Non-pigmented ciliary epithelial cell (primary cell): Measurements from ENCODE around the gene EIF2D.
A peak's percentile ranks its signal among the peaks of the same experiment; 100 is the strongest.
"Not testable (repeated sequence)": the region's sequence is repeated elsewhere in the genome, so short reads cannot be mapped to it uniquely, and the experiment has no call there.

Experiments used
- DNase-seq: peaks from one replicate; pipeline ENCODE4 v3.0.0-alpha.2; 2010; ENCODE audit warnings: low read depth

Gene EIF2D, protein sequence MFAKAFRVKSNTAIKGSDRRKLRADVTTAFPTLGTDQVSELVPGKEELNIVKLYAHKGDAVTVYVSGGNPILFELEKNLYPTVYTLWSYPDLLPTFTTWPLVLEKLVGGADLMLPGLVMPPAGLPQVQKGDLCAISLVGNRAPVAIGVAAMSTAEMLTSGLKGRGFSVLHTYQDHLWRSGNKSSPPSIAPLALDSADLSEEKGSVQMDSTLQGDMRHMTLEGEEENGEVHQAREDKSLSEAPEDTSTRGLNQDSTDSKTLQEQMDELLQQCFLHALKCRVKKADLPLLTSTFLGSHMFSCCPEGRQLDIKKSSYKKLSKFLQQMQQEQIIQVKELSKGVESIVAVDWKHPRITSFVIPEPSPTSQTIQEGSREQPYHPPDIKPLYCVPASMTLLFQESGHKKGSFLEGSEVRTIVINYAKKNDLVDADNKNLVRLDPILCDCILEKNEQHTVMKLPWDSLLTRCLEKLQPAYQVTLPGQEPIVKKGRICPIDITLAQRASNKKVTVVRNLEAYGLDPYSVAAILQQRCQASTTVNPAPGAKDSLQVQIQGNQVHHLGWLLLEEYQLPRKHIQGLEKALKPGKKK

DNA sequence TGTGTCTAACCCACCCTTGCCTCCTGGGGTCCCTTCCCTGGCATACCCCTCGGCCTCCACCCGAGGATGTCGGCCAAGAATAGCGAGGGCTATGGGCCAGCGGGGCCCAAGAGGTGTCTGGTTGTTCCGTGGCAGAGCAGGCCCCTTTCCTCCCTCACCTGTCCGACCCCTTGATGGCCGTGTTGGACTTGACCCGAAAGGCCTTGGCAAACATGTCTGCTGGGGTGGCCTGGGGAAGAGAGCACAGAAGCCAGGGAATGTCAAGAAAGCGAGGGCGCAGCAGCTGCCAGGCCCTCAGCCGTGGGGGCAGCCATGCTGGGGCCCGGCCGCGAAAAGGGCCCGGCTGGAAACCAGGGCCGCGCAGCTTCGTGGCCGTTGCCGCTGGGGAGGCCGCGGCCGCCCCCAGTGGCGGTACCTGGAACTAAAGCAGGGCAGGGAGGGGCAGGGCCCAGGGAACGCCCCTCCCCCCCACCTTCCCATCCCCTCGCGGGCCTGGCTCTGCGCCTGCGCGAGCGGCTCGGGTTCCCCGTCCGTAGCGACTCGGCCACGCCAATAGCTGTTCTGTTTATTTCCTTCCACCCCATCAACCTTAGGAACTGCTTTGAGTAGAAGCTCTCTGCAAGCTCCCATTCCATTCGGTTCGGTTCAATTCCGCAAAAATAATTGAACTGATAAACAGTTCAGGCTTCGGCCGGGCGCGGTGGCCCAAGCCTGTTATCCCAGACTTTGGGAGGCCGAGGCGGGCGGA lies at the start of gene EIF2D:
TSS of gene EIF2D (minus strand) at position 337 of the 748 bp plus-strand sequence. CDS start at position 214, 123 bp downstream.
- peak; percentile 54 for DNase-seq

DNA sequence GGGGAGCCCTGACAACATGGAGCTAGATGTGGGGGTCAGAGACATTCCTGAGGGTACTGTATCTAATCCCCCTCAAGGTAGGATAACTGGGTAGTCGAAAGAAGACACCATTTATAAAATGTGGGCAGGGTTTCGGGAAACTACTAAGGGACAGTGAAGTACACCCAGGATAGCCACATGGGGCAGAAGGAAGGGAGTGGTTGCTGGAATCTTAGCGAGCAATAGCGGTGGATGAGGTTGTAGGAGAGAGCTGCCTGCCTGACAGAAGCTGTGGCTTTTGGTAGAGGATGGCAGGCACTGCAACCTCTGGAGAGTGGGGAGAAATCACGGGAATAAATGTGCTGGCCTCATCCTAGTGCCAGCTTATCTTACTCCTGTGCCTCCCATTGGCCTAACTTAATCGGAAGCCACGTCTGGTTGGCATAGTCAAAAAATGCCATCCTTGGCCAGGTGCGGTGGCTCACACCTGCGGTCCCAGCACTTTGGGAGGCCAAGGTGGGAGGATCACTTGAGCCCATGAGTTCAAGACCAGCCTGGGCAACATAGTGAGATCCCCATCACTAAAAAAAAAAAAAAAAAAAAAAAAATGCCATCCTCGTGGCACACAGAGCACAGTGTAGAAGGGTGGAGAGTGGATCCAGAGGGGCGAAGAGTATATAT lies 49.0 kb upstream of the EIF2D start:
- DNase-seq, result no peak

DNA sequence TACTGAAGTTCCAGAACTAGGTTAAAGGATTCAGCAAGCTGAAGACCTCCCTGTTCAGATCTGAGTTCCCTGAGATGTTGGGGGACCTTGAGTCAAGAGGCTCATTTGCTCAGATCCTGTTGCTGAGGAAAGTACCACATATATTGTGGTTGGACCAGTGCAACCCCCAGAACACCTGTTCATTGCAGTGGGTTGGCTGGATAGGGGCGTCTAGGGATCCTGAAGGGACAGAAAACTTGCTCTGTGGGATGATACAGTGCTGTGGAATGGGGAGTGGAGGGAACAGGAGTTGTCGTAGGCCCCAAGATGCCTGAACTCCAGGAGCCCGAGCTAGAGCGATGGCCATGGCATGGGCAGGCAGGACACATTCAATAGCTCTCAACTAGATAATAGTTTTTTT lies 47.9 kb upstream of the EIF2D start:
- no peak for DNase-seq

DNA sequence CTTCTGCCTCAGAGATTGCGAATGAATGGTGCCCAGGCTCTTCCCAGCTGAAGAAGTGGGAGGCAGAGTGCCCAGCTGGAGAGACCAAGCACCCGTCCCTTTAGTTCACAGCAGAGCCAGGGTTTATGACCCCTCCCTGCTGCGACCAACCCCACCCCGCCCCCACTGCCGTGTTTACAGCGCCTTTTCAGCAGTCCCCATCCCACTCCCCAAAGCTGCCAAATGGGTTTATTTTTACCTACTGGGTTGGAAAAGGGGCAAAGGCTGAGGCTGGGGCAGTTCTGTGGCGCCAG lies 46.7 kb upstream of the EIF2D start:
- DNase-seq, result no peak

DNA sequence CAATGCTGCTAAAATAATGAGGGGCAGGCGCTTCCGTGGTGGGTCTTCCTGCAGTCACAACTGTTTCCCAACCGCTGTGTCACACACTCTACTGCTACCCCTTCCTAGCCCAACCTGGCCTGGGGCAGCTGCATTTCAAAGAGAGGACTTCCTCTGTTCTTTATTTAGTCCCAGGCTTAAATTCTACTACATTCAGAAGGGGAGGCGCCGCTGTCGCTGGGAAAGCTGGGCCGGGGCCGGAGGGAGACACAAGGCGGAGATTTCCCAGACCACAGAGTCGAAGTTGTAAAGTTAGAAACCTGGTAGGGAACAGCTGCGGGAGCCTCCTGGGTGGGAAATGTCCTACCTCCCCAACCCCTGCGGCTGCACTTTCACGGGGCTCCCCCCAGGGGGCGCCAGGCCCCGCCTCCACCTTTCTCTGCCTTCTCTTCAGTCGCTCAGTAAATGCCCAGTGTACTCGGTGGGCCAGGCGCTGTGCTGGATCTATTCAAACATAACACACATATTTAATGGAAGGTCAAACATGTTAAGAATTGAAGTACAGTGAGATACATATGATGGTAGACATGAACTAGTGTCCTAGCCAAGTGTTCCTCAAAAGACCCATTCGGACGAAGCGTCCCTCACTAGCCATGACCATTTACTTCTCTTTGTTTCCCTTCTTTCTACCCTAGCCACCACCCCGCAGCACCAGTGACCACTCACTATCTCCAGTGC lies 46.2 kb upstream of the EIF2D start:
- DNase-seq, result no peak

DNA sequence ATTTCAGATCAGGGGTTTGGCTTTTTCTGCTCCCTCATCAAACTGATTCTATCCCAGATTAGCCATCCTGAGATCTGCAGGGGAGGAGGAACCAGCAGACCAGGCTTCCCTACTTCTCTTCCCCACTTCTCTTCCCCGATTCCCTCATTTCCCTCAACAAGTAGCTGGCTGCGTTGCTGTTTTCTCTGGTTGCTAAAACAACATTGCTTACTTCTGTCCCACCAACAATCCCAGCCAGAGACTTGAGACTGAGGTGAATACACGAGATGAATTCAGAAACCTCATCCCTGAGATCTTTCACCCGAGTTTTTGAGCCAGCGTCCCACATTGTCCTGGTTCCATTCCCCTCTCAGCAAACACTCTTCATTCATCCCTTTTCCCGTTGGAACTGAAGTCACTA lies 45.5 kb upstream of the EIF2D start:
- no peak for DNase-seq

DNA sequence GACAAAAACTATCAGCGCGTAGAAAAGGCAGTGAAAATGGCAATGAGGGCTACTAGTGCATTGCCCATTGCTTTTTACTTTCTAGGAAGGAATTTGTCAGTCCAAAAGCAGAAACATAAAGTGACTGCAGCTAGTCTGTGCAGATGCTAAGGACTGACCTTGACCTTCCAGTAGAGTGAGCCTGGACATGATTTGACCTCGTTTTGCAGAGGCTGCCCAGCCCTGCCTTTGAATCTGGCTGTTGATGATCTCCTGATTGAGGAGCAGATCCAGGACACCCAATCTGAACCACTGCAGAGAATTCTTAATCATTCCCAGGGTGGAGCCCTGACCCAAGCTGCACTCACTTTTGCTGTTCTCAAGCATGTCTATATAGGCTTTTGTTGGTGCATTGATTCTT lies 44.7 kb upstream of the EIF2D start:
- no peak for DNase-seq

DNA sequence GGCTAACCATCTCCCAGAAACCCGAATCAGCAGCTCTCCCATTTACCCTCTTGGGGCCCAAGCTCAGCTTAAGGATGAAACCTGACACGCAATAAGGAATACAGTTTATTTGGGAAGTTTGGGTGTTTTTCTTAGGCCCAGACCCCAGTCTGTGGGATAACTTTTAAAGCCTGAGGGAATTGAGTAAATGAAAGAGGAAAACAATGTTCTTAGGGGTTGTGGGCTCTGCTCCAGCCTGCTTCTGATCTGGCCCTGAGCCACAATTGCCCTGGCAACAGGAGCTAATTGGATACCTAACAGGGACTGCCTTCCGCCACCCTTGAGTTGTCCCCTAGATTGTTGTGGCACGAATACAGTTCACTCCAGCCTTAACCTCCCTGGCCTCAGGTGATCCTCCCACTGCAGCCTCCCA lies 43.2 kb upstream of the EIF2D start:
- no peak for DNase-seq

DNA sequence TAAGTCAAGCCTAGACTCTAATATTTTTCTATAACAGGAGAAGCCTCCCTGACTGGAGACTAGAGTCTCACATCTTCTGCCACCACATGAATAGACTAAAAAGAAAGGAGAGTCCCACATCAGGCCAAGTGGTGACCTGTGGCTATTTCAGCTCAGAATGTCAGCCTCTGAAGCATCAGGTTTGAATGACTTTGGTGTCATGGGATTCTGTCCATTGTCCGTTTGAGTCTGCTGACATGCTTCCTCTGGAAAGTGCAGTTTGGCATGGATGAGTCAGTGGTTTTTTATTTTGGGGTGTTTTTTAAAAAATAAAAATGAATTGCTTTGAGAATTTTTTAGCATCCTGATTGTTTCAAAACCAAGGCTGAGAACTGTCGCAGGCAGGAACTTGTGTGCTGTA lies 42.6 kb upstream of the EIF2D start:
- no peak for DNase-seq

DNA sequence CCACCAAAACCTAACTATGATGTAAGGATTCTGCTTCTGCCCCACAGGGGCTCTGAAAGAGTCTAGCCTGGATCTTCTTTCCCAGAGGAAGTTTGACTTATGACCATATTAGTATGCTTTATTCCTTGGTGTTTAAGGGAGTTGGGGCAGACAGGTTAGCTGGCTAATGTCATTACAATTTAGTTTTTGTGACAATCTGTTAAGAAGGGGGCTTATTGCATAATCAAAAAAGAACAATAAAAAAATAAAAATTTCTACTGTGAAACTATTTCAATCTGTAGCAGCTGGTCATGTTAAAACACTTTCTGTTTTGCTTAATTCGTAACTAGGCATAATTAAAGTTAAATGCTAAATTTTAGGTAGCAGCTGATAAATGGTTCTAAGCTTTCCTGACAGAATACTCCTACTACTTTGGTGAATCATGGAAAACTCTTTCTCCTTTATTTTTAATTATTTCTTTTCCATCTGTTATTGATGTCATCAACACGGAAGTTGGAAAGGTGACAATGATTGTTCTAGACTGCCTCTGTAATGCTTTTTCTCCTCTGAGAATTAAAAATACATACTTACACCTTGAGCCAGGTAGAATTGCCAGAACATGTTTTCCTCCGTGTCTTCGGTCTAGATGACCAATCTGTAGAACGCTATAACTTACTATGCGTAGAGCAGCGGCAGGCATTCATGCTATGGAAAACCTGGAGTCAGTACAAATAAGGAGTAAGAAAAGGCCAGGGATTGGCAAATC lies 41.6 kb upstream of the EIF2D start:
- no peak for DNase-seq

DNA sequence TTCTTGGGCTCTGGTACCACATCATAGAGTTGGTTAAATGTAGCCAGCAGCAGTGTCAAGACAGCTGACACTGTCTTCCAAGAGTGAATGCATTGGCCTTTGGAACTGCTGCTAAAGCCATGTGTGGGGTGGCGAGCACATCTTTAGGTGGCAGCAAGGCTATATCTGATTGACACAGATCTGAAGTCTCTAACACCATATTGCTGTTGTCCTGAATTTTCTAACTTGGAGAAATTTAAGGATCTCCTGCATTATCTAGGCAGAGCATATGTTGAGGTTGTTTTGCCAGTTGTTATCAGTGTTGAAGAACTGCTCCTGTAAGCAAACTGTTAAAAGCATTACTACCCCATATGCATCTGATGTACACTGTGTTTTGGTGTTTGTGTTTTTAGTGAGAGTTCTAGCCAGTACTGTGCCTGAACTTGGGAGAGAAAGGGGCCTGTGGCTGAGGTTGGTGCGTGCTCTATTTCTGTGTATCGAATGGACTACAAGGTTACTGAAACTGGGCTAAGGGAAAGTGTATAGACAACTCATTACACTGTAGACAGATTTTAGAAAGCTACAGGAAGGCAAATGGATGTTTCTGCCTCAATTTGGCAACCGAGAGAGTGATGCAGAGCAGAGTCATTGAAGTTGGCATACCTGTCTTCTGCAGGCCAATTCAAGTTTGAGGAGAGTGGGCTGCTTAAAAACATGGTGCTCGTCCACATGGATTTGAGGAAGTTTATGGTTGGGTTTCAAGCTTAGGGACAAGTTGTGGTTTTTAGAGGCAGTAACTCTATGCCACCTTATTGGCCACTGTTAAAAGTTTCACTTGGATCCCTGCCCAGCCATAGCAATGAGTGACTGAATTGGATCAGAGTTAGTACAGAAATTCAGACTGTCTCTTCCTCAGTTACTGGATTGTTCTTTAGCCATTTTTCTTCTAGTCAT lies 40.0 kb upstream of the EIF2D start:
- no peak for DNase-seq

DNA sequence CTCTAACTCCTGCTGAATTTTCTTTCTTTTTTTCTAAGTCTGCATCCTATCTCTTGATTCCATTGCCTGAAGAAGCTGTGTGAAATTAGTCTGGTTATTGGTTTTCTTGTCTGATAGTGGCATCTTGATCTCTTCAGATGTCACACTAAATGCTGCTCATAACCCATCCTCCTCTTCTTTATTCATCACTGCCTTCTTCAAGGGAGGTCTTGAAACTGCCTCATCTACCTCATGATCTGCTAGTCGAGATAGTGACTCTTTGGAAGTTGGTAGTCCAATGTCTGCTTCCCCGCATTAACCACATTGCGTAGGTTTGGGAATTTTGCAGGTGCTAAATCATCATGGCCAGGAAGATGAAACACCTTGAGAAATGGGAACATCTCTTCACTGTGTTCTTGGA lies 38.7 kb upstream of the EIF2D start:
- no peak for DNase-seq

DNA sequence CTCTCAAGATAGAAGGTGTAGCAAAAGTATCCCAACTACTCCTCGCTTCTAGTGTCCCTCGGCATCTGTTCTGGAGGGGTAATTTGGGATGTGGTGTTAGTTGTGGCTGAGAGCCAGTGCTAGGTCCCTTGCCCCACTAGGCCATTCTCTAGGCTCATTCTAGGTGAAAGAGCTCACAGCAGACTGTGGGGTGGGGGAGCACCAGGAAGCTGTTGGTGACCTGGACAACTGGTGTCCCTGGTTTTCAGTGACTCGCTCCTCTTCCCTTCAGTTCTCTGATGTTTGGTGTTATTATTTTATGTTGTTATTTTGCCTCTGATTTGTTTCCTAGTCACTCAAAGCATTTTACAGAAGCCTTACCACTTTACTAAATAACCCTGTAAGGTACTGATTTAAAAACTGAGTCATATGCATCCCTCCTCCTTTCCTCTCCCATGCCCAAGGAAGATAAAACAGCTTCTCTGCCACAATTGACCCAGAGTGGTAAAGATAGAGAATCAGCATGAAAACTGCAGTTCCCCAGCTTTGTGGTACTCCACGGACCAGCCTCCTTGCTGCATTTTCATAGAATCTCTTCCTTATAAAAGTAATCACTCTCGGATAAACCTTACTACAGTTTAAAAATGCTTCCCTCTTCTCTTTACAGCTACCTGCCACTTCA lies 37.1 kb upstream of the EIF2D start:
- no peak for DNase-seq

DNA sequence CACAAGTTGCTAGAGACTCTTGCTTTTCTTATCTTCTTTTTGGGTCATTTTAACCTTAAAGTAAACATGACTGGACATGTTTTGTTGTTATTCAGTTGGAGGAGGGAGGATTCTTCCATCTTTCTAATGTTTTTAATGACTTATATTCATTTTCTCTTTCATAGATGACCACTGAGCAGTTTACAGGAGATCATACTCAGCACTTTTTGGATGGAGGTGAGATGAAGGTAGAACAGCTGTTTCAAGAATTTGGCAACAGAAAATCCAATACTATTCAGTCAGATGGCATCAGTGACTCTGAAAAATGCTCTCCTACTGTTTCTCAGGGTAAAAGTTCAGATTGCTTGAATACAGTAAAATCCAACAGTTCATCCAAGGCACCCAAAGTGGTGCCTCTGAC lies 35.0 kb upstream of the EIF2D start:
- DNase-seq, result no peak

DNA sequence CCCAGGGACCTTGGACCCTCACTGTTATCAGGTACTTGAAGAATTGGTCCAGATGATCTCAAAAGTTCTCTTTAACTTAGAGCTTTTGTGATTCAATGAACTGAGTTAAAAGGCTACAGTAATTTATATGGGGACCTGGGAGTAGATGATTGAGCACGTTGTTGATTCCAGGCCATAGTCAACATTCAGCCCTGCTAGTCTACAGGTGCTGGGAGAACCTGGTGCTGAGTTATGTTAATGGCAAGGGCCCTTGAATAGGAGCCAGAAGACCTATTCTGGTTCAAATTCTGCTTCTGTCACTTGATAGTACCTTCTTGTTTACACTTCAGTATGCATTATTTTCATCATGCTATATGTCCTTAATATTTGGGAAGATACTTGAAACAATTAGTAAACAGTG lies 34.2 kb upstream of the EIF2D start:
- DNase-seq, result no peak

DNA sequence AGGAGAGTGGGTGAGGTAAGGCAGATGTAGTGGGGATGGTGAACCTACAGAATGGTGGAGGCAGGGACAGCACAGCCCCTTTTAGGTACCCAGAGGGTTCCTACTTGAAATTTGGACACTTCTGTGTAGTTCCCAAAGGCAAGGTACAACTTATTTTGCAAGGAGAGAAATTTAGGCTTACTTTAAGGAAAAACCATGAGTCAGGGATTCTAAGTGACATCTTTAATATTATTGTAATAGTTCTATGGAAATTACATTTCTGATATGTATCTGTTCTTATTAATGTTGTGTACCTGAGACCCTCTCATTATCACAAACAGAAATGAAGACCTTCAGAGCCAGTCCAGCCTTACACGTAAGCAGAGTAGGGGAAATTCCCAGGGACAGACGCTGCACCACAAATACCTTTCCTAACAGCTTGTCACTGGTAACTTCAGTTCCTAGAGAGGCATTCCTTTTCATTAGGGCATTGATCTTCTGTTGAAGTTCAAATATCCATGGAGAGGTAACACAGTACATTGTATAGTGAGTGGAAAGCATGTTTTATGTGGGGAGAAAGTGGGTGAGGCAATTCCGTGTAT lies 30.9 kb upstream of the EIF2D start:
- DNase-seq, result no peak

DNA sequence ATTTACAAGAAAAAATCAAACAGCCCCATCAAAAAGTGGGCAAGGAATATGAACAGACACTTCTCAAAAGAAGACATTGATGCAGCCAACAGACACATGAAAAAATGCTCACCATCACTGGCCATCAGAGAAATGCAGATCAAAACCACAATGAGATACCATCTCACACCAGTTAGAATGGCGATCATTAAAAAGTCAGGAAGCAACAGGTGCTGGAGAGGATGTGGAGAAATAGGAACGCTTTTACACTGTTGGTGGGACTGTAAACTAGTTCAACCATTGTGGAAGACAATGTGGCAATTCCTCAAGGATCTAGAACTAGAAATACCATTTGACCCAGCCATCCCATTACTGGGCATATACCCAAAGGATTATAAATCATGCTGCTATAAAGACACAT lies 29.8 kb upstream of the EIF2D start:
- not testable (repeated sequence) for DNase-seq

DNA sequence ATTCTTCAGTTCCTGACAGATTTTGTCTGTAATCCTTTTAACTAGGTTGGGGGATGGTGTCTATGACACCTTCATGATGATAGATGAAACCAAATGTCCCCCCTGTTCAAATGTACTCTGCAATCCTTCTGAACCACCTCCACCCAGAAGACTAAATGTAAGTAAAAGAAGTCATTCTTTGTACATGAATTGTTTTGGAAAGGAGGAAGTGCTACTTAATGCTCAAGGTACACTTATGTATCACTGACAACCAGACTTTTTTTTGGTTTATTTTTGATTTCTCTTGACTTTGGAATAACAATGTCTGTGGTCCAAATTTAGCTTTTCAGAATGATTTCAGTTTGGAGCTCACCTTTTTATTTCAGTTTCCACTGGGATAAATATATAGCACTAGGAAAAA lies 25.3 kb upstream of the EIF2D start:
- DNase-seq, result no peak

DNA sequence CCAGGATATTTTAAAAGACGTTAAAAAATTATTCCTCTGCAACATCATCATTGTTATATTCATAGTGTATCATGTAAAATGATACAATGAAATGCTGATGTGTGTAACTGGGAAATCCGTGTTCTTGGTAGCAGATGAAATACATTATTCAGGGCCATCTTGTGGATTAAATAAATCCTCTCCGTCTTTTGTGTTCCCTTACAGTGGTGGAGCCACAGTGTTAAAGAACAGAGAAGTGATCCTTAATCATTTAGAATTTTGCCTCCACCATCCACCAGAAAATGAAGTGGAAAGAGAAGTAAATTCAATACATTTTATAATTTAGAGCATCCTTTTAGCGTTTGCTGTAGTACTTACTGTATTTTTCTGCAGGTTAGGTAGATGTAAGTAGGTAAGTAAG lies 24.4 kb upstream of the EIF2D start:
- no peak for DNase-seq

DNA sequence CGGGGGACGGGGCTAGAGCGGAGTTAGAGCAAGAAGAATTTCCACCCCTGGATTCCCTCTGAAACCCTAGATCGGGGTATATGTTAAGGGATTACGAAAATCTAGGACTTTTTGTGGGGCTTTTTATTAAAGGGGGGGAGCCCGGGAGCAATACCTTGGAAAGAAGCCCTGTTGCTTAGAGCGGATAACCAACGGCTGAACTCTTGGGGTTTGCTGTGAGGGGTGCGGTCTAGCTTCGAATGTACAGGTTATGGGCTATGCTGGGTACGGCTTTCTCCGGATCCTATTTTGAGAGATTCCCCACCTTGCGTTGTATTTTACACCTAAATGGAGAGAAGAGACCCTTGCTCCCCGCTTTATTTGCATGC lies 23.7 kb upstream of the EIF2D start:
- no peak for DNase-seq
